ENCODE measurements around the gene RUNX2. TPM values are rescaled to one million over a fixed set of nuclear protein-coding genes. Genes with fewer than 3 reads are reported as not detected.

Gene RUNX2
- total and polyA plus RNA-seq, 2 experiments from 2014 or later: 1.0 to 2.1 TPM

DNA sequence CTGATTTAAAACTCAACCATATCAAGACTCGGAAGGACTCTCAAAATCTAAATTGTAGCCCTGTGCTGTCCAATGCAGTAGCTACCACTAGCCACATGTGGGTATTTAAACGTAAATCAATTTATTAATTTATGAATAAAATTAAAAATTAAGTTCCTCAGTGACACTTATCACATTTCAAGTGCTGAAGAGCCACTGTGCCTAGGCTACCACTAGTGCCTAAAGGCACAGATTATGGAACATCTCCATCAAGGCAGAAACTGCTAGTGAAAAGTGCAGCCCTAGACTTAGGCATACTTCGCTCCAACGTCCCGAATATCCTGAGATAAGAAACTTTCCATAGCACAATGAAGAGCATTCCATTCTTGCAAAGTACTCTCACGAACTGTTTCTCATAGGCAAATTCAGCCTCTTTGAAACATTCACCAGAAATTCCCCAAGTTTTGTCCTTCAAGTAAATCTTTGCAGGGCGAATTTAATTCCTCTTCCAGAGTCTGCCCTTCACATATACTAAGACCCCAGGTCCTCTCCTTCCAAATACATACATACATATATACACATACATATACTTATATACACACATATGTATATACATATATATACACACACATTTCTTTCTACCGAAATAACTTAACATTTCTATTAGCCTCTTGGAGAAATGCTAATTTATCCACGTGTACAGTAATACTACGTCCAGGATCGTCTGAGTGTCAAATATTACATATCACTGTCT lies 48.3 kb downstream of the RUNX2 start:
- peak; percentile 24 for DNase-seq (ENCODE audit: low spot score)
- H3K27me3 ChIP-seq: no peaks in the 10 kb centered on the region
- H3K27ac ChIP-seq: peak overlapping the region; percentile 100
- H3K4me3 ChIP-seq: peak overlapping the region; percentile 82
- no peak for TF ChIP-seq EZH2phosphoT487 (IDR thresholded peaks at IDR 0.05; ENCODE audit: low read depth, severe bottlenecking, unreplicated experiment)
- no peaks in the 10 kb centered on the region for H4K20me1 ChIP-seq (ENCODE audit: insufficient read depth, poor library complexity, severe bottlenecking)
- H3K4me2 ChIP-seq: peak overlapping the region; percentile 86
- peaks cover 33% of the 10 kb centered on the region for H3K79me2 ChIP-seq
- WGBS (ENCODE audit: low lambda C conversion rate, missing lambda C conversion rate): 33% methylated on average over 11 of the region's 11 CpGs
- no peaks in the 10 kb centered on the region for H3K36me3 ChIP-seq (replicated peaks; ENCODE audit: insufficient read depth, low read depth)
- peak overlapping the region; percentile 96 for H2AFZ ChIP-seq
- no peaks in the 10 kb centered on the region for H3K9me2 ChIP-seq (replicated peaks; ENCODE audit: insufficient read depth)
- peaks cover 23% of the 10 kb centered on the region for H3K4me1 ChIP-seq (ENCODE audit: insufficient read depth)
- no peaks in the 10 kb centered on the region for H3K9me3 ChIP-seq (ENCODE audit: low read depth)

DNA sequence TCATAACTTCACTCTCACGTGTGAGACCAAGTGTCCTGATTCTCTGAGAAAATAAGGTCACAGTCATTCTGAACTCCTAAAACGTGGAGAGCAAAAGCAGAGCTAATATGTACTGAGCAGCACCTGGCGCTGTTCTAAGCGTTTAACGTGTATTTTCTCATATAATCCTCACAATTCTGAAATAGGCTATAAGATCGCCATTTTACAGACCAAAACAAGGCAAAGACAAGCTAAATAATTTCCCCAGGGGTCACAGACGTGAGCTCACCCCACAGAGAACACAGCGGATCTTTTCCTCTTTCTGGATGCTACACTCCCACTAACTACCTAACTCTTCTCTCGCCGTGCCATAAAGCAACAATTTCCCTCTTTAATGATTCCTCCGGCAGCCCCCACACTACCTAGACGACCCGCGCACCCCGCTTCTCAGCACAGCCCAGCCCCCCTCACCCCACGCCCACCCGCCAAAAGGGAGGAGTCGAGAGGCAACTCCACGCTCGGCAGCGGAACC lies 49.0 kb downstream of the RUNX2 start:
- peak overlapping the region; percentile 100 for H3K27ac ChIP-seq
- under 1% methylated on average over 21 of the region's 21 CpGs for WGBS (ENCODE audit: low lambda C conversion rate, missing lambda C conversion rate)
- no peaks in the 10 kb centered on the region for H3K9me3 ChIP-seq (ENCODE audit: low read depth)
- H3K27me3 ChIP-seq: no peaks in the 10 kb centered on the region
- peaks cover 32% of the 10 kb centered on the region for H3K79me2 ChIP-seq
- no peaks in the 10 kb centered on the region for H4K20me1 ChIP-seq (ENCODE audit: insufficient read depth, poor library complexity, severe bottlenecking)
- no peaks in the 10 kb centered on the region for H3K9me2 ChIP-seq (replicated peaks; ENCODE audit: insufficient read depth)
- peak overlapping the region; percentile 86 for H3K4me2 ChIP-seq
- H3K36me3 ChIP-seq (replicated peaks; ENCODE audit: insufficient read depth, low read depth): no peaks in the 10 kb centered on the region
- H2AFZ ChIP-seq: peak overlapping the region; percentile 96
- H3K4me1 ChIP-seq (ENCODE audit: insufficient read depth): peaks cover 16% of the 10 kb centered on the region
- TF ChIP-seq, protein P1, sequence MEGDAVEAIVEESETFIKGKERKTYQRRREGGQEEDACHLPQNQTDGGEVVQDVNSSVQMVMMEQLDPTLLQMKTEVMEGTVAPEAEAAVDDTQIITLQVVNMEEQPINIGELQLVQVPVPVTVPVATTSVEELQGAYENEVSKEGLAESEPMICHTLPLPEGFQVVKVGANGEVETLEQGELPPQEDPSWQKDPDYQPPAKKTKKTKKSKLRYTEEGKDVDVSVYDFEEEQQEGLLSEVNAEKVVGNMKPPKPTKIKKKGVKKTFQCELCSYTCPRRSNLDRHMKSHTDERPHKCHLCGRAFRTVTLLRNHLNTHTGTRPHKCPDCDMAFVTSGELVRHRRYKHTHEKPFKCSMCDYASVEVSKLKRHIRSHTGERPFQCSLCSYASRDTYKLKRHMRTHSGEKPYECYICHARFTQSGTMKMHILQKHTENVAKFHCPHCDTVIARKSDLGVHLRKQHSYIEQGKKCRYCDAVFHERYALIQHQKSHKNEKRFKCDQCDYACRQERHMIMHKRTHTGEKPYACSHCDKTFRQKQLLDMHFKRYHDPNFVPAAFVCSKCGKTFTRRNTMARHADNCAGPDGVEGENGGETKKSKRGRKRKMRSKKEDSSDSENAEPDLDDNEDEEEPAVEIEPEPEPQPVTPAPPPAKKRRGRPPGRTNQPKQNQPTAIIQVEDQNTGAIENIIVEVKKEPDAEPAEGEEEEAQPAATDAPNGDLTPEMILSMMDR (IDR thresholded peaks at IDR 0.05; ENCODE audit: poor library complexity): no peak
- TF ChIP-seq EZH2phosphoT487 (IDR thresholded peaks at IDR 0.05; ENCODE audit: low read depth, severe bottlenecking, unreplicated experiment) (no peak), EZH2 (IDR thresholded peaks at IDR 0.05; ENCODE audit: borderline replicate concordance) (no peak)
- H3K4me3 ChIP-seq: peak overlapping the region; percentile 82
- DNase-seq (ENCODE audit: low spot score): no peak

DNA sequence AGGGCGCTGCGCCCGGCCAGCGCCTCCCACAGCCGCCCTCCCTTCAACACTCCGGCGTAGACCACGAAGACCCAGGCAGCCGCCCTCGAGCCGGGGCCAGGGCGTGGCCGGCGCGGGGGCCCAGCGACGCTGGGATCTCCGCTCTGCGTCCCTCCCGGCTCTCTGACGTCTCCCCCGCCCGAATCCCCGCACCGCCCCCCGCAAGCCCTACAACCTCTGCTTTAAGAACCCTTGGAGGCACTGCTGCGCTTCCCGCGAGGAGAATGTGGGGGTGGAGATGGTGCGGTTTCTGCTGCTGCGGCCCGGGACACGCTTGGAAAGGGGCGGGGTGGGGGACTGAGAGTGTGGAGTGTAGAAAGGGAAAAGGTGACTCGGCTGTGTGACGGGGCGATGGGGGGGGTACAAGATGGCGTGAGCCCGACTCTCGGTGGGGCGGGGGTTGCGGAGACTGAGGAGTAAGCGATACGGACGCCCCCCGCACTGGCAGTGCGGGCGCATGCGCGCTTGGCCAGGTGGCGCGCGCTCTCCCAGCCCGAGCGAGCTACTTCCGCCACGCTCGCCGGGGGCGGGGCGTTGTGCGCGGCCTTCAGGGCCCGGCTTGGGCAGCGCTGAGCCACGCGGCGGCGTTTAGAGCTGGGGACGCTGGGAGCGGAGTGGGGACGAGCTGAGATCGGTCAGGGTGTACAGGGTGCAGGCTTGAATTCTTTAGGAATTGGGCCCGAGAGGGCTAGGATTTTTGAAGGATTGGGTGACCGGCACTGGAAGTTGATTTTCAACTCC lies 49.6 kb downstream of the RUNX2 start, which contains the start of gene SUPT3H:
Gene SUPT3H, minus strand, starts transcription at position 381 of the 780 bp plus-strand sequence.
- DNase-seq (ENCODE audit: low spot score): peak; percentile 98
- H3K4me3 ChIP-seq: peak within 1 kb of the TSS; percentile 82
- H4K20me1 ChIP-seq (ENCODE audit: insufficient read depth, poor library complexity, severe bottlenecking): no peaks in the 10 kb centered on the region
- TF ChIP-seq, protein P1 (IDR thresholded peaks at IDR 0.05; ENCODE audit: poor library complexity): peak; percentile 13
- TF ChIP-seq EZH2 (IDR thresholded peaks at IDR 0.05; ENCODE audit: borderline replicate concordance): no peak
- H3K27me3 ChIP-seq: no peaks in the 10 kb centered on the region
- H2AFZ ChIP-seq: peak within 1 kb of the TSS; percentile 96
- H3K79me2 ChIP-seq: peaks cover 30% of the 10 kb centered on the region
- peak within 1 kb of the TSS; percentile 100 for H3K27ac ChIP-seq
- H3K36me3 ChIP-seq (replicated peaks; ENCODE audit: insufficient read depth, low read depth): no peaks in the 10 kb centered on the region
- peak within 1 kb of the TSS; percentile 86 for H3K4me2 ChIP-seq
- H3K4me1 ChIP-seq (ENCODE audit: insufficient read depth): peaks cover 14% of the 10 kb centered on the region
- H3K9me2 ChIP-seq (replicated peaks; ENCODE audit: insufficient read depth): no peaks in the 10 kb centered on the region
- no peaks in the 10 kb centered on the region for H3K9me3 ChIP-seq (ENCODE audit: low read depth)
- under 1% methylated on average over 52 of the region's 75 CpGs for WGBS (ENCODE audit: low lambda C conversion rate, missing lambda C conversion rate)

Measured in hepatocyte (in vitro differentiated cells).